ENCODE measurements around the gene RNU2-63P.
"Not testable (repeated sequence)": the region's sequence is repeated elsewhere in the genome, so short reads cannot be mapped to it uniquely, and the experiment has no call there.

DNA sequence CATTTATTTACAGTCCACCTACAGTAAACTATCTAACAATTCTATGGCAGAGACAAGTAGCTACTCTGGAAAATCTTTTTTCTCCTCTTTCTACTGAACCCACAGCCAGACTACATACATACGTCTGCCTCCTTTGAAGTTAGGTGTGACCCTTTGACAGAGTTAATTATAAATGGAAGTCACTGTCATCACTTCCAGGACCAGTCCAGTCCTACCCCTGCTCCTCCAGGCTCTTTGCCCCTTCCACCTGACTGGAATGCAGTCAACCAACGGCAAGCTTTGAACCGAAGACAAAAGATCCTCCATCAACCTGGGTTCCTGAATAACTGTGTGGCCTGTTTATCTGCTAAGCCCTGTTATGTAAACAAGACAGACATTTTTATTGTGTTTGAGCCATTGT, 35.2 kb downstream of the RNU2-63P start:
- TF ChIP-seq, protein P1, sequence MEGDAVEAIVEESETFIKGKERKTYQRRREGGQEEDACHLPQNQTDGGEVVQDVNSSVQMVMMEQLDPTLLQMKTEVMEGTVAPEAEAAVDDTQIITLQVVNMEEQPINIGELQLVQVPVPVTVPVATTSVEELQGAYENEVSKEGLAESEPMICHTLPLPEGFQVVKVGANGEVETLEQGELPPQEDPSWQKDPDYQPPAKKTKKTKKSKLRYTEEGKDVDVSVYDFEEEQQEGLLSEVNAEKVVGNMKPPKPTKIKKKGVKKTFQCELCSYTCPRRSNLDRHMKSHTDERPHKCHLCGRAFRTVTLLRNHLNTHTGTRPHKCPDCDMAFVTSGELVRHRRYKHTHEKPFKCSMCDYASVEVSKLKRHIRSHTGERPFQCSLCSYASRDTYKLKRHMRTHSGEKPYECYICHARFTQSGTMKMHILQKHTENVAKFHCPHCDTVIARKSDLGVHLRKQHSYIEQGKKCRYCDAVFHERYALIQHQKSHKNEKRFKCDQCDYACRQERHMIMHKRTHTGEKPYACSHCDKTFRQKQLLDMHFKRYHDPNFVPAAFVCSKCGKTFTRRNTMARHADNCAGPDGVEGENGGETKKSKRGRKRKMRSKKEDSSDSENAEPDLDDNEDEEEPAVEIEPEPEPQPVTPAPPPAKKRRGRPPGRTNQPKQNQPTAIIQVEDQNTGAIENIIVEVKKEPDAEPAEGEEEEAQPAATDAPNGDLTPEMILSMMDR (IDR thresholded peaks at IDR 0.05): not testable (repeated sequence)
- TF ChIP-seq POLR2A (IDR thresholded peaks at IDR 0.05): not testable (repeated sequence)

Measured in testis (tissue), 2 donors.